T-helper 17 cell (primary cell): ENCODE measurements around the gene TUFM. TPM values are rescaled to one million over a fixed set of nuclear protein-coding genes. Genes with fewer than 3 reads are reported as not detected.

Experiments used
- ATAC-seq: fragments of 150-1000 bp; cut with Tn5 transposase; 2 replicates; pipeline ENCODE4 v1.10.0; 2021; ENCODE audit warnings: mild to moderate bottlenecking, moderate library complexity
- DNase-seq, 3 donors: peaks; one replicate each; pipeline versions ENCODE4 v3.0.0 to v3.0.0-alpha.2; 2020 to 2021
- H3K9me3 ChIP-seq: one replicate; pipeline ENCODE4 v1.7.0; 2013; ENCODE audit warnings: low read length, mild to moderate bottlenecking; ENCODE audit not compliant: control insufficient read depth, poor library complexity, severe bottlenecking
- H3K27ac Mint-ChIP-seq: one replicate; pipeline ENCODE4 v1.8.0; 2022; ENCODE audit warnings: mild to moderate bottlenecking, moderate library complexity, mixed read lengths
- H3K27me3 Mint-ChIP-seq: one replicate; pipeline ENCODE4 v1.8.0; 2022; ENCODE audit warnings: mixed read lengths
- H3K36me3 Mint-ChIP-seq: one replicate; pipeline ENCODE4 v1.8.0; 2022; ENCODE audit warnings: low read depth, mixed read lengths
- H3K4me1 Mint-ChIP-seq: one replicate; pipeline ENCODE4 v1.8.0; 2022; ENCODE audit warnings: mild to moderate bottlenecking, mixed read lengths
- H3K4me3 Mint-ChIP-seq: one replicate; pipeline ENCODE4 v1.8.0; 2022; ENCODE audit warnings: mild to moderate bottlenecking, moderate library complexity, mixed read lengths
- total RNA-seq, 4 donors: library from RNA in 2 of 4; stranded (reverse) in 2 of 4; gene quantifications; one replicate each; pipeline ENCODE4 v1.2.3 and lab custom pipeline; 2022 to 2026

Gene TUFM
- total RNA-seq, 2 donors from 2014 or later: 78.5 to 103 TPM

- no peak overlapping the region for H3K27ac Mint-ChIP-seq
- no peaks in the 10 kb centered on the region for H3K9me3 ChIP-seq
- H3K4me1 Mint-ChIP-seq: peaks cover 29% of the 10 kb centered on the region
- peaks cover 2% of the 10 kb centered on the region for H3K36me3 Mint-ChIP-seq
- H3K27me3 Mint-ChIP-seq: no peaks in the 10 kb centered on the region
- H3K4me3 Mint-ChIP-seq: peak overlapping the region; percentile 72
- no peak for ATAC-seq
- no peak for DNase-seq
Measured at GRCh38 chr16:28842696-28843095, 3.5 kb downstream of the TUFM start.

GRCh38 chr16:28839899-28840298 is 6.2 kb downstream of the TUFM start:
- H3K4me1 Mint-ChIP-seq: peaks cover 11% of the 10 kb centered on the region
- H3K4me3 Mint-ChIP-seq: no peak overlapping the region
- no peaks in the 10 kb centered on the region for H3K9me3 ChIP-seq
- peaks cover 2% of the 10 kb centered on the region for H3K36me3 Mint-ChIP-seq
- H3K27me3 Mint-ChIP-seq: no peaks in the 10 kb centered on the region
- no peak overlapping the region for H3K27ac Mint-ChIP-seq
- ATAC-seq: no peak
- DNase-seq: no peak

DNA sequence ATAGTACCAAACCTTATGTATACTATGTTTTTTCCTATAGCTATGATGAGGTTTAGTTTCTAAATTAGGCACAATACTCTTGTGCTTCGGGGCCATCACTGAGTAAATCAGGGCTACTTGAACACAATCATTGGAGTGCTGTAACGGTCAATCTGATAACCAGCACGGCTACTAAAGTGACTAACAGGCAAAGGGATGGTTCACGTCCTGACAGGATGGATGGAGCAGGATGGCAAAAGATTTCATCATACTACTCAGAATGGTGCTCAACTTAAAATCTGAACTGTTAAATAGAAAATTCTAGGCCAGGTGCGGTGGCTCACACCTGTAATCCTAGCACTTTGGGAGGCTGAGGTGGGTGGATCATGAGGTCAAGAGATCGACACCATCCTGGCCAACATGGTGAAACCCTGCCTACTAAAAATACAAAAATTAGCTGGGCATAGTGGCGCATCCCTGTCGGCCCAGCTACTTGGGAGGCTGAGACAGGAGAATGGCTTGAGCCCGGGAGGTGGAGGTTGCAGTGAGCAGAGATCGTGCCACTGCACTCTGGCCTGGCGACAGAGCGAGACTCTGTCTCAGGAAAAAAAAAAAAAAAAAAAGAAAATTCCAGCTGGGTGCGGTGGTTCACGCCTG is 7.0 kb downstream of the TUFM start:
- Mint-ChIP-seq H3K27me3 (no peaks in the 10 kb centered on the region), H3K4me1 (peaks cover 8% of the 10 kb centered on the region), H3K27ac (peak overlapping the region; percentile 72), H3K4me3 (no peak overlapping the region), H3K36me3 (peaks cover 2% of the 10 kb centered on the region)
- ATAC-seq (no peak), DNase-seq (no peak)
- no peaks in the 10 kb centered on the region for H3K9me3 ChIP-seq

DNA sequence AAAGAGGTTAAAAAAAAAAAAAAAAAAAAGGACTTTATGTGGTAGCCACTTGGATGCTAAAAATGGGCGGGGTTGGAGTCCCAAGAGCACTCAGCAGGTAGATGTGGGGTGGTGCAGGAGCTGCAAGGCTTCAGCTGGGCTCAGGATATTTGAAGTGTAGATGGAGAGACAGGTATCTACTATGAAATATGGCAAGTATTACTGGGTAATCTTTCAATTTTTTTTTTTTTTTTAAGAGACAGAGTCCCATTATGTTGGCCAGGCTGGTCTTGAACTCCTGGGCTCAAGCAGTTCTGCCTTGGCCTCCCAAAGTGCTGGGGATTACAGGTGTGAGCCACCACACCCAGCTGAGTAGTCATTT is 7.6 kb downstream of the TUFM start:
- no peaks in the 10 kb centered on the region for H3K9me3 ChIP-seq
- no peaks in the 10 kb centered on the region for H3K27me3 Mint-ChIP-seq
- ATAC-seq: no peak
- H3K4me3 Mint-ChIP-seq: no peak overlapping the region
- no peak for DNase-seq
- peaks cover 10% of the 10 kb centered on the region for H3K4me1 Mint-ChIP-seq
- peak overlapping the region; percentile 72 for H3K27ac Mint-ChIP-seq
- H3K36me3 Mint-ChIP-seq: peaks cover 2% of the 10 kb centered on the region

DNA sequence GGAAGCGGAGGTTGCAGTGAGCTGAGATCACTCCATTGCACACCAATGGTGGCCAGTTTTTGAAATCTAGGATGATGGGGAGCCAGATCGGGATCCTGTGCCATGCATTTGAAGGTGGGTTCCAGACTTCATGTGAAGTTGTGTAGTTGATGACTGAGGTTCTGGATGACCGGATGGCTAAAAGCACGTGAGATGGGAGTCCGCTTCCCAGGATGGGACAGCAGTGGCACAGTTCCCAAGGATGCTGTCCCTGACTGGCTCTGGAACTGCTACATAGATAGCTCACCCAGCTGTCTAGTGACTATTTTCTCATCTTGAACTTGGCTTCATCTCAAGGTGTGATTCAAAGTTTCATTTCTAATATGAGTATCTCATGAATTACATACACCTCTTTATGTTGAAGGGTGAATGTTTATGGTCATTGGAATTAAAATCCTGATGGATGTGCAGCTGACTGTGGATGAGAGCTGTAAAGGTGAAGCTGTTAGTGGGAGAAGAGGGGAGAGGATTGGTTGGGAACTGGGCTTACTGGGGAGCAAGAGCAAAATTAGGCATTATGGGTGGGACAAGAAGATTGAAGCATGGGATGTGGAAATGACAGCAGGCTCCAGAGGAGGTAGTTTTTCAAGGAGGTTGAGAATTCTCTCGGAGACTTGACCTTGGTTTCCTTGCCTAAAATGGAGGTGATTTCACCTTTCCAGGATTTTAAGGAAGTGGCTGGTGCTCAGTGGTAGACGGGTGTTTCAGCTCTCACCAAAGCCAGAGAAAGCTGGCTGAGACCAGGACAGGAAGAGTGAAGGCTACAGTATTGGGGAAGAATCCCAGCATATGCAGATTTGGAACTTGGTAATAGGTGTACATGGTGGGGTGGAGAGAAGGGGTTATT is 8.2 kb downstream of the TUFM start:
- Mint-ChIP-seq H3K4me3 (no peak overlapping the region), H3K27ac (peak overlapping the region; percentile 72), H3K4me1 (peaks cover 15% of the 10 kb centered on the region), H3K36me3 (peaks cover 2% of the 10 kb centered on the region), H3K27me3 (no peaks in the 10 kb centered on the region)
- DNase-seq (no peak), ATAC-seq (no peak)
- H3K9me3 ChIP-seq: no peaks in the 10 kb centered on the region

GRCh38 chr16:28836761-28837064 is 9.4 kb downstream of the TUFM start:
- Mint-ChIP-seq H3K4me3 (no peak overlapping the region), H3K27me3 (no peaks in the 10 kb centered on the region), H3K36me3 (peaks cover 10% of the 10 kb centered on the region), H3K27ac (no peak overlapping the region), H3K4me1 (peaks cover 22% of the 10 kb centered on the region)
- H3K9me3 ChIP-seq: no peaks in the 10 kb centered on the region
- ATAC-seq: no peak
- DNase-seq: no peak

DNA sequence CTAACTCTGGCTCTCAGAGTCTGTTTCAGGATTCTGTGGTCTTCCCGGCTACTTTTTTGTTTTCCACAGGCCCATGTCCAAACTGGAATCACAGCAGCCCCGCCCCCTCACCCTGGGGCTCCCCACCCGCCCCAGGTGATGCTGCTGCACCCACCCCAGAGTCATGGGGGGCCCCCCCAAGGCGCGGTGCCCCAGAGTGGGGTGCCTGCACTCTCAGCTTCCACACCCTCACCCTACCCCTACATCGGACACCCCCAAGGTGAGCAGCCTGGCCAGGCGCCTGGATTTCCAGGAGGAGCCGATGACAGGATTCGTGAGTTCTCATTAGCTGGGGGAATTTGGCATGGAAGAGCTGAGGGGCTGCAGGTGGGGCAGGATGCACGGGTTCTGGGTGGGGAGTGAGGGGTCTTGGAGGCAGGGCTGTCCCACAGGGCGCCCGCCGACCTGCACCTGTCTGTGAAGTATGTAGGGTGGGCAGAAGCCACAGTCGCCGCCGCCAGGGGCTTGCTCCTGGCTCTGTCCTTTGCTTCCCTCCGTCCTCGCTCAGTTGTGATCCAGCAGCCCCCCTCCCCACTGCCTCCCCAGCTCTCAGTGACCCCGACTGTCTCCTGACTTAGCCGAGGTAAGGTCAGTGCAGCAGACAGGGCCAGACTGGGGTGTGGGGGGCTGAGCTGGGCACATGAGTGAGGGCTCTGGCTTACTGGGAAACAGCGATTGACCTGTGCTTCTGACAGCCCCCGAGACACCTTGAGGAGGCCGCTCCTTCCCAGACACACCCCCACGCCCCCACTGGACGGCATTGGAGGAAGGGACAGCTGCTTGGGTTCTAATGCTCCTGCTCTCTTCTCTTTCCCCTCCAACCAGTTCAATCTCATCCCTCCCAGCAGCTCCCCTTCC is 10.0 kb downstream of the TUFM start:
- H3K4me1 Mint-ChIP-seq: peaks cover 22% of the 10 kb centered on the region
- no peaks in the 10 kb centered on the region for H3K9me3 ChIP-seq
- DNase-seq (no peak), ATAC-seq (no peak)
- no peak overlapping the region for H3K27ac Mint-ChIP-seq
- H3K4me3 Mint-ChIP-seq: no peak overlapping the region
- H3K27me3 Mint-ChIP-seq: no peaks in the 10 kb centered on the region
- H3K36me3 Mint-ChIP-seq: peaks cover 10% of the 10 kb centered on the region

GRCh38 chr16:28834873-28835863 is 11.0 kb downstream of the TUFM start:
- ATAC-seq (no peak), DNase-seq (no peak)
- Mint-ChIP-seq H3K27me3 (no peaks in the 10 kb centered on the region), H3K36me3 (peaks cover 11% of the 10 kb centered on the region), H3K4me1 (peaks cover 22% of the 10 kb centered on the region), H3K4me3 (no peak overlapping the region), H3K27ac (peak overlapping the region; percentile 72)
- no peaks in the 10 kb centered on the region for H3K9me3 ChIP-seq

GRCh38 chr16:28834349-28834748 is 11.8 kb downstream of the TUFM start:
- Mint-ChIP-seq H3K36me3 (peaks cover 12% of the 10 kb centered on the region), H3K27ac (peak overlapping the region; percentile 72), H3K4me1 (peaks cover 22% of the 10 kb centered on the region), H3K4me3 (no peak overlapping the region), H3K27me3 (no peaks in the 10 kb centered on the region)
- ATAC-seq (no peak), DNase-seq (no peak)
- H3K9me3 ChIP-seq: no peaks in the 10 kb centered on the region

- no peaks in the 10 kb centered on the region for H3K9me3 ChIP-seq
- no peak overlapping the region for H3K4me3 Mint-ChIP-seq
- no peak for ATAC-seq
- H3K4me1 Mint-ChIP-seq: peaks cover 23% of the 10 kb centered on the region
- H3K27me3 Mint-ChIP-seq: no peaks in the 10 kb centered on the region
- peaks cover 12% of the 10 kb centered on the region for H3K36me3 Mint-ChIP-seq
- no peak overlapping the region for H3K27ac Mint-ChIP-seq
- DNase-seq: no peak
Measured at GRCh38 chr16:28830531-28830930, 15.6 kb downstream of the TUFM start.

- ATAC-seq (no peak), DNase-seq (no peak)
- Mint-ChIP-seq H3K27ac (no peak overlapping the region), H3K36me3 (peaks cover 12% of the 10 kb centered on the region), H3K27me3 (no peaks in the 10 kb centered on the region), H3K4me3 (no peak overlapping the region), H3K4me1 (peaks cover 24% of the 10 kb centered on the region)
- no peaks in the 10 kb centered on the region for H3K9me3 ChIP-seq
Measured at GRCh38 chr16:28829747-28830146, 16.4 kb downstream of the TUFM start.

DNA sequence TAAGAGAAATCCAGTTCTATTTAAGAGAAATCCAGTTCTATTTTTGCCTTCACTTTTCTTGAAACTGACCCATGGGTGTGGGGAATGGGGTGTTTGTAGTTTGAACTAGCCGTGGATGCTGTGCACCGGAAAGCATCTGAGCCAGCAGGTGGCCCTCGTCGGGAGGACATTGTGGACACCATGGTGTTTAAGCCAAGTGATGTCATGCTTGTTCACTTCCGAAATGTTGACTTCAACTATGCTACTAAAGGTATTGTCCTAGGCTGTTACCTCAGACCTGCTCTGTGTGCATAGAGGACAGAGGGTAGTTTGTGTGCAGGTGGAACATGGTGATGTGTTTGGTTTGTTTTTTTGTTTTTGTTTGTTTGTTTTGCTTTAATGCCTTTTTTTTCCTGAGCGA is 20.0 kb downstream of the TUFM start:
- ATAC-seq (no peak), DNase-seq (no peak)
- peak overlapping the region; percentile 98 for H3K27ac Mint-ChIP-seq
- H3K9me3 ChIP-seq: no peaks in the 10 kb centered on the region
- peaks cover 5% of the 10 kb centered on the region for H3K36me3 Mint-ChIP-seq
- H3K4me3 Mint-ChIP-seq: peak overlapping the region; percentile 69
- peaks cover 24% of the 10 kb centered on the region for H3K4me1 Mint-ChIP-seq
- no peaks in the 10 kb centered on the region for H3K27me3 Mint-ChIP-seq
